ENCODE data around the gene FAM120A. TPM values are rescaled to one million over a fixed set of nuclear protein-coding genes. Genes with fewer than 3 reads are reported as not detected.

The FAM120A gene
- total RNA-seq, 1 donor from 2014 or later: 109 TPM

DNA sequence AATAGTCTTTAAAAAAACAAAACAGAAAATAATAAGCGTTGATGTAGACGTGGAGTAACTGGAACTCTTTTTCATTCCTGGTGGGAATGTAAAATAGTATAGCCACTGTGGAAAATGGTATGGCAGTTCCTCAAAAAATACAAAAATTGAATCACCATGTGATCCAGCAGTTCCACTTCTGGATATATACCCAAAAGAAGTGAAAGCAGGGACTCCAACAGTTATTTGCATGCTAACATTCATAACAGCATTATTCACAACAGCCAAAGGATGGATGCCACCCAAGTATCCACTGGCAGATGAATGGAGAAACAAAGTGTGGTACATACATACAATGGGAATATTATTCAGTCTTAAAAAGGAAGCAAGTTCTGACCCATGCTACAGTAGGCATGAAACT is 120.7 kb downstream of the FAM120A start:
- Histone ChIP-seq H3K4me1 (peaks cover 15% of the 10 kb centered on the region), H3K36me3 (no peaks in the 10 kb centered on the region), H3K9me3 (no peaks in the 10 kb centered on the region), H3K27me3 (no peaks in the 10 kb centered on the region), H3K4me3 (no peak overlapping the region), H3K27ac (no peak overlapping the region)
- ATAC-seq (no peak), DNase-seq (no peak)
- intact Hi-C loops (cut with DNase I): no loop called here
- TF ChIP-seq, protein P1, sequence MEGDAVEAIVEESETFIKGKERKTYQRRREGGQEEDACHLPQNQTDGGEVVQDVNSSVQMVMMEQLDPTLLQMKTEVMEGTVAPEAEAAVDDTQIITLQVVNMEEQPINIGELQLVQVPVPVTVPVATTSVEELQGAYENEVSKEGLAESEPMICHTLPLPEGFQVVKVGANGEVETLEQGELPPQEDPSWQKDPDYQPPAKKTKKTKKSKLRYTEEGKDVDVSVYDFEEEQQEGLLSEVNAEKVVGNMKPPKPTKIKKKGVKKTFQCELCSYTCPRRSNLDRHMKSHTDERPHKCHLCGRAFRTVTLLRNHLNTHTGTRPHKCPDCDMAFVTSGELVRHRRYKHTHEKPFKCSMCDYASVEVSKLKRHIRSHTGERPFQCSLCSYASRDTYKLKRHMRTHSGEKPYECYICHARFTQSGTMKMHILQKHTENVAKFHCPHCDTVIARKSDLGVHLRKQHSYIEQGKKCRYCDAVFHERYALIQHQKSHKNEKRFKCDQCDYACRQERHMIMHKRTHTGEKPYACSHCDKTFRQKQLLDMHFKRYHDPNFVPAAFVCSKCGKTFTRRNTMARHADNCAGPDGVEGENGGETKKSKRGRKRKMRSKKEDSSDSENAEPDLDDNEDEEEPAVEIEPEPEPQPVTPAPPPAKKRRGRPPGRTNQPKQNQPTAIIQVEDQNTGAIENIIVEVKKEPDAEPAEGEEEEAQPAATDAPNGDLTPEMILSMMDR (IDR thresholded peaks at IDR 0.05): no peak

- DNase-seq (no peak), ATAC-seq (no peak)
- no peaks in the 10 kb centered on the region for H3K27me3 ChIP-seq
- no peaks in the 10 kb centered on the region for H3K9me3 ChIP-seq
- H3K4me1 ChIP-seq: peaks cover 15% of the 10 kb centered on the region
- no peak overlapping the region for H3K4me3 ChIP-seq
- H3K36me3 ChIP-seq: no peaks in the 10 kb centered on the region
- intact Hi-C loops (cut with DNase I): no loop called here
- TF ChIP-seq, protein P1 (IDR thresholded peaks at IDR 0.05): no peak
- H3K27ac ChIP-seq: no peak overlapping the region
Observed at GRCh38 chr9:93572636-93573515, 121.4 kb downstream of the FAM120A start.

GRCh38 chr9:93573516-93573828 is 122.0 kb downstream of the FAM120A start:
- Histone ChIP-seq H3K9me3 (no peaks in the 10 kb centered on the region), H3K27me3 (no peaks in the 10 kb centered on the region), H3K4me3 (no peak overlapping the region), H3K4me1 (peaks cover 21% of the 10 kb centered on the region), H3K36me3 (no peaks in the 10 kb centered on the region), H3K27ac (no peak overlapping the region)
- no peak for DNase-seq
- intact Hi-C loops (cut with DNase I): no loop called here
- ATAC-seq: no peak
- TF ChIP-seq, protein P1 (IDR thresholded peaks at IDR 0.05): no peak

DNA sequence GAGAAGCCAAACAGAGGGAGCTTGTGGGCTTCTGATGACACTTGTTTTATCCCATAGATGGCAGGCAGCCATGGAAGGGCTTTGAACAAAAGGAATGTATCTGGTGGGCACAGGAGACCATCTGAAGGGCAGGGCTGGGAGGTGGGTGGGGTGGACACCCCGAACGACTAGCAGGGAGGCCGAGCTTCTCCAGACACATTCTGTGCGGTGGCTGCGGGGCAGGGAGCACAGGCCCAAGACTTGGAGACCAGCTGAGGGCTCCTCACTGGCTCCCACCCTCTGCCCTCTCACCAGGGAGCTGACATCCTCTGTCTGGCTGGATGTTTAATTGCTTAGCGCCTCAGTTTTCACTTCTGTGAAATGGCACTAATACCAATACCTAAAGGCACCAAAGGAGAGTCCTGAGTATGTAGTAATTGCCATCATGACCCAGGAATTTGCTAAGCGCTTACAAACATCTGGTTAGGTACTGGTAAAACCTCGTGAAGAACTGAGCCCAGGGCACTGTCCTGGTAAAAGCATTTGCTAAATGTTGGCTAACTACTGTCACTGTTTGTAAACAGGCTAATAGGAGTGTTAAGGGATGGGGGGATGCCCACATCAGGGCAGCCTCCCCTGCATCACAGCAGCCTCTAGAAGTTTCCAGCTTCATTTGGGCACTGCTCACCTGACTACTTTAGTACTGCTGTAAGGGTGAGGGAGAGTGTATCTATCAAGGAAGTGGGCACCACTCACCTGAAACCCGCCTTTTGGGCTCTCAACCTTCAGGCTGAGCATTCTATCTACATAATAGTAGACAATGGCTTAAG is 122.8 kb downstream of the FAM120A start:
- H3K4me1 ChIP-seq: peaks cover 27% of the 10 kb centered on the region
- H3K27ac ChIP-seq: no peak overlapping the region
- H3K4me3 ChIP-seq: peak overlapping the region; percentile 81
- DNase-seq: no peak
- no peaks in the 10 kb centered on the region for H3K27me3 ChIP-seq
- intact Hi-C loops (cut with DNase I): no loop called here
- no peaks in the 10 kb centered on the region for H3K9me3 ChIP-seq
- no peak for ATAC-seq
- H3K36me3 ChIP-seq: no peaks in the 10 kb centered on the region
- TF ChIP-seq, protein P1 (IDR thresholded peaks at IDR 0.05): no peak

DNA sequence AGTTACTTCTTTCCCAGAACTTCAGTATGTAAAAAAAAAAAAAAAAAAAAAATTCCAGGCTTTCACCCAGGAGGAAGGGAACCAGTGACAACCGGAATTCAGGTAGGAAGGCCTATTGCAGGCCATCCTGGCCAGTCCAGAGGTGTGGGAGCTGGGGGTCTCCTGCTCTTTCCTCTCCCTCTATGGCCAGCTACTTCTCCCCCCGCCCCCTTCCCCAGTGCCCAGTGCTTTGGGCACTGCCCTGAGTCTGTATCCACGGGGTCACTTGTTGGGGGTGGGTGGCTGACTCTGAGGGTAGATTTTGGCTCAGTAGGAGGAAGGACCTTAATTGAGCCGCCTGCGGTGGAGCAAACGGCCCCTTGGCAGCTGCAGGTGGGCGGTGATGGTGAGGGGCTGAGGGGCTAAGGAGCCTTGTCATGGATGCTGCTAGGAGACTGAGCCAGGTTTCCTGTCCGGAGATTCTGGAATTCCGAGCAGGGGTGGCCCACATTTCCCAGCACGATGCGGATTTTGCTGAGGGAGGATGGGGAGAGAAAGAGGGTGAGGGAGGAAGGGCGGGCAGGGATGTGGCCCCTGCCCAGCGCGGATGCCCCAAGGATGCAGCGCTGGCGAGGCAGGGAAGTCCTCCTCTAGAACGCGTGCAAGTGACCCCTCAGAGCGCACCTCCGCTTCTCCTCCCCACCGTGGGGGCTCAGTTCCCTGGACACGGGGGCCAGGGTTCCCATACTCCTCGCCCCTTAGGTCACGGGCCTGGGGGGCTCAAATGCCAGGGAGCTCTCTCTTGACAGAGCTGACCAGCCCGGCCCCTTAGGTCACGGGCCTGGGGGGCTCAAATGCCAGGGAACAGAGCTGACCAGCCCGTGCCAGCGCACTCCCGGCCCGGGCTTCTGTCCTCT is 123.7 kb downstream of the FAM120A start:
- no peak for DNase-seq
- no peaks in the 10 kb centered on the region for H3K36me3 ChIP-seq
- peaks cover 35% of the 10 kb centered on the region for H3K4me1 ChIP-seq
- intact Hi-C loops (cut with DNase I): no loop called here
- TF ChIP-seq, protein P1 (IDR thresholded peaks at IDR 0.05): no peak
- H3K9me3 ChIP-seq: no peaks in the 10 kb centered on the region
- no peaks in the 10 kb centered on the region for H3K27me3 ChIP-seq
- ATAC-seq: no peak
- H3K4me3 ChIP-seq: peak overlapping the region; percentile 81
- H3K27ac ChIP-seq: peak overlapping the region; percentile 94

Measured in upper lobe of right lung (tissue), 1 donor.